OCI-LY3 (cell line): ENCODE data around the gene OMP.

Experiments
- EZH2phosphoT487 ChIP-seq: fragments of 200-600 bp; shearing (Covaris generic); IDR thresholded peaks from 2 replicates; pipeline ENCODE4 v1.6.1; 2018; ENCODE audit warnings: antibody characterized with exemption, mixed run types, low read depth
- TF ChIP-seq, protein P1 (sequence below): fragments of 200-600, 300-600 bp; sonication (generic); IDR thresholded peaks from 2 replicates; pipeline ENCODE4 v1.5.1; 2014; ENCODE audit warnings: antibody characterized with exemption, low read length, low read depth

DNA sequence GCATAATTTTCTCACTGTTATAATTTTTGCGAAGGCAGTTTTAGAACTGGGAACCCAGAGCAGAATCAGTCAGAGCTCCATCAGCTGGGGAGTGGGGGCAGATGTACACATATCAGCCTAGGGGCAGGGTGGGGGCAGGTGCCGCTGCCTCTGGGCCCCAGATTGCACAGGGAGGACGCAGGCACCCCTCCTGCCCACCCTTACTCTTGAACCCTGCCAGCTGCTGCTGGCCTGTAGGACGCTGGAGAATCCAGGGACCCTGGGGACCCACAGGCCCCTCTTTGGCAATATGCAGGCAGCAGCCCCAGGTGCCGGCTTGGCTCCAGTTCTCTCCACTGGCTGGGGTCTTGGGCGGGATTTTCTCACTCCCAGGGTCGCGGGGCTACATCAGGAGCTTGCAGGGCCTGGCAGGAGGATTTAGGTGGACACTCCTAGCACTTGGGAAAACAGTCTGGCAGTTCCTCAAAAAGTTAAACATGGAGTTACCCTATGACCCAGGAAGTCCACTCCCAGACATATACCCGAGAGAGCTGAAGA lies 44.6 kb upstream of the OMP start:
- TF ChIP-seq, protein P1, sequence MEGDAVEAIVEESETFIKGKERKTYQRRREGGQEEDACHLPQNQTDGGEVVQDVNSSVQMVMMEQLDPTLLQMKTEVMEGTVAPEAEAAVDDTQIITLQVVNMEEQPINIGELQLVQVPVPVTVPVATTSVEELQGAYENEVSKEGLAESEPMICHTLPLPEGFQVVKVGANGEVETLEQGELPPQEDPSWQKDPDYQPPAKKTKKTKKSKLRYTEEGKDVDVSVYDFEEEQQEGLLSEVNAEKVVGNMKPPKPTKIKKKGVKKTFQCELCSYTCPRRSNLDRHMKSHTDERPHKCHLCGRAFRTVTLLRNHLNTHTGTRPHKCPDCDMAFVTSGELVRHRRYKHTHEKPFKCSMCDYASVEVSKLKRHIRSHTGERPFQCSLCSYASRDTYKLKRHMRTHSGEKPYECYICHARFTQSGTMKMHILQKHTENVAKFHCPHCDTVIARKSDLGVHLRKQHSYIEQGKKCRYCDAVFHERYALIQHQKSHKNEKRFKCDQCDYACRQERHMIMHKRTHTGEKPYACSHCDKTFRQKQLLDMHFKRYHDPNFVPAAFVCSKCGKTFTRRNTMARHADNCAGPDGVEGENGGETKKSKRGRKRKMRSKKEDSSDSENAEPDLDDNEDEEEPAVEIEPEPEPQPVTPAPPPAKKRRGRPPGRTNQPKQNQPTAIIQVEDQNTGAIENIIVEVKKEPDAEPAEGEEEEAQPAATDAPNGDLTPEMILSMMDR: no peak
- TF ChIP-seq EZH2phosphoT487: no peak
